ENCODE data around the gene KSR1.

The KSR1 gene

DNA sequence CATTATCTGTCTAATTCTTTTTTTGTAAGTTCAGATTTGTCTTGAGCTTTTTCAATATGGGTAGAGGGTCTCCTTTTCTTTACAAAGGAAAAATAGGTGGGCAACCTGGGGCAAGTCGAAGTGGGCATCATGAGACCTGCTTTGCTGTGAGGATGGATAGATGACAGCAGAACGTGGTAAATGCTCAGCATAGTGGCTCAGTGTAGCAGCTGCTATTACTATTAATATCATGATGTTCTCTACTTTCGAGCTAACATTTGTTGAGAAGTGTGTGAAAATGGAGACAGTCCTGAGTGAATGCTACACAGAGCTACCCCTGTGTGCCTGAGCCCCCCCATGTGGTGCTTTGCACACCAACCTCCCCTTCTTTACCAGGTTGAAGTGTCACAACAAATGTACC is 135.7 kb downstream of the KSR1 start:
- DNase-seq (ENCODE audit: low spot score) = no peak

DNA sequence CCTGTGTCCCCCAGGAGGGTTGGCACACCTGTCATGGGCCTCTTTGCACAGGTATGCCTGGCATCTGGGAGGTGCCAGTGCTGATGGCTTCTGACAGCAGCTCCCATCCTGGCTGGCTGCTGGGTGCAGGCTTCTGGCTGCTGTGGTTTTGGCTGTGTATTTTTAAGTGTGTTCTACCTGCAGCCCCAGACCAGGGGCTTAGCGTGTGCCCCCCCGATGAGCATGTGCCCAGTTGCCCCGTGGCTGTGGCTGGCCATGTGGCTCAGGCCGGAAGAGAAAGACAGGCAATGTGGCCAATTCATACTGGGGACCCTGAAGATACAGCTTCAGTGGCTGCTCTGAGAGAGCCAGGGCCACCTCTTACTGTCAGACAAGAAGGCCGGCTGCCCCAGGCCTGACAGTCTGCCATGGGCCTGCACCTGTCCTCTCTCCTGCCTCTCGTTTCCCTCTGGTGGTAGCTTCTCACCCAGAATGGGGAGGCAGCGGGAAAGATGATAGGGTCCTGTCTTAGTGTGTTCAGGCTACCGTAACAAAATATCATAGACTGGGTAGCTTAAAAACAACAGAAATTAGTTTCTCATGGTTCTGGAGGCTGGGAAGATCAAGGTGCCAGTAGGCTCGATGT is 137.1 kb downstream of the KSR1 start:
- DNase-seq (ENCODE audit: low spot score) = no peak

DNA sequence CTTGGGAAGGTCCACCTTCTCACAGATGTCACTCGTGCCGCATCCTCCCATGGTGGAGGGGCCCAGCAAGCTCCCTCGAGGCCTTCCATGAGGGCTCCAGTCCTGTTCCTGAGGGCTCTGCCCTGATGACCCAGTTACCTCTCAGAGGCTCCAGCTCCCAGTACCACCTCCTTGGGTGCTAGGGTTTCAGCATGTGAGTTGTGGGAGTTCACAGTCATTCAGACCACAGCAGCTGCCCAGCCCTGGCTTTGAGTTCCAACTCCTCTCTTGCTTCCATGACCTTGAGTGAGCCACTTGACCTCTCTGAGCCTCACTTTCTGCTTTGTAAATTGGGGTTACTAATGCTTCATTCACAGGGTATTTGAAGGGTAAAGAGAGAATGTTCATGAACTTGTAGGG is 137.6 kb downstream of the KSR1 start:
- no peak for DNase-seq (ENCODE audit: low spot score)

DNA sequence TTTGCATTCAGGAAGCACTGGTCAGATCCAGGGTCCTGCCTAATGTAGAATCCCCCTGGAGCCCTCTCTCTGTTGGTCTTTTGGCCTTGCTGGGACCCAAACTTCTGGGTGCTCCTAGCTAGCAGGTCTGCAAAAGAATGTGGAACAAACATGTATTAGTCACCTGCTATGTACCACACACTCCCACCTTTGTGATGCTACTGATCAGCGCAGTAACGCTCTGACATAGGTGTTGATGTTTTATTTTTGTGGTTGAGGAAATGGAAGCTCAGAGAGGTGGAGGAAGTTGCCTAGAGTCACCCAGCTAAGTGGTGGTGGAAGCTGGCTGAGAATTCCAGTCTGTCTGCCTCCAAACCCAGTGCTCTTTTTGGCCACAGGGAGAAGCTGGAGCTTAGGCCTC is 139.0 kb downstream of the KSR1 start:
- DNase-seq (ENCODE audit: low spot score) = no peak

DNA sequence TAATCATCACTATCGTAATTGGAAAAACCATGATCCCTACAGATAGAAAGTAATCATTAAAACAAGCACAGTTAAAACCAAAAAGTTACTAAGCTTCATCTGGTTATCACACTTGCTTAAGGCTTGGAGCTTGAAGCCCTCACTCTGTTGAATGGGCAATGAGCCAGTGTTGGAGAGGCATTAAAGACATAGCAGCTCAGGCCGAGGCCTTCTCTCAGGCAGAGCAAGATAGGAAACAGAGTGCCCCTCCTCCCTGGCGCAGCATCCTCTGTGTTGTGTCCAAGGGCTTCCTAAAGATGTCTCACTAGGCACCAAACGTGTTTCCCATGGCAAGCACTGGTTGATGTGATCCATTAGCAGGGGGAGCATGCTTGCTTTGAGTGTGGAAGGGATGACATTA is 139.8 kb downstream of the KSR1 start:
- DNase-seq (ENCODE audit: low spot score) = no peak

DNA sequence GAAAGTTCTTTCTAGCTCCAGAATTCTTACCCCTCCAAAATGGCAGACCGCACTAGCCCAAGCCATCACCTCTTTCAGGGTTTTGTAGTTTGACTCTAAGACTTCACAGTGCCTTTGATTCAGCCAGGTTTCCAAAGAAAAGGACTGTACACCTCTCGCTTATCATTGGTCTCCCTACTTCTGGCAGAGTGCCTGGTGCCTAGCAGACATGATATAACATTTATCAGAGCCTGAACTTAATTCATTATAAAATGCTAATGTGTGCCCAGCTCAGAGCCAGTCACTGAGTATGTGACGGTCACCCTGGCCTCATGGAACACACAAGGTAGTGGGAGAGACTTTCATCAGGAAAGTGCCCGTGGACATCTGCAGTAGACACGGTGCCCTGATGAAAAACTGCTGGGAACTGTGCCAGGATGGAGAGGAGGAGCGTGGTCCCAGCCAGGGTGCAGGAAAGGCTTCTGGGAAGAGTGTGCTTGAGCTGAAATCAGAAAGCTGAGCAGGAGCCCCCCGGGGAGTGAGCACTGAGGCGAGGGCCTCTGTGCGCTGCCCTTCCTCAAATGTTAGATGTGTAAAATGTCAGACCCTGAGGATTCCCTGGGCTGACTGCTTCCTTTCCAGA is 140.4 kb downstream of the KSR1 start:
- DNase-seq (ENCODE audit: low spot score) = no peak

DNA sequence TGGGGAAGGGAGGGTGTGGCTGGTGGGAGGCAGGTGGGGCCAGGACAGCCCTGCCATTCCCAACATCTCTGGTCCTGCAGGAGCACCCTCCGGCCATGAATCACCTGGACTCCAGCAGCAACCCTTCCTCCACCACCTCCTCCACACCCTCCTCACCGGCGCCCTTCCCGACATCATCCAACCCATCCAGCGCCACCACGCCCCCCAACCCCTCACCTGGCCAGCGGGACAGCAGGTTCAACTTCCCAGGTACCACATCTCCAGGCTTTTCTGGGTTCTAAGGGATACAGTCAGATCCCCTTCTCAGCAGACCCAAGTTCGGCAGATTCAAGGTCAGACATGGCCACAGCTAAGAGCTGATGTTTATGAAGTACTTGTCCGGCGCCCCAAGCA is 140.9 kb downstream of the KSR1 start:
- no peak for DNase-seq (ENCODE audit: low spot score)

DNA sequence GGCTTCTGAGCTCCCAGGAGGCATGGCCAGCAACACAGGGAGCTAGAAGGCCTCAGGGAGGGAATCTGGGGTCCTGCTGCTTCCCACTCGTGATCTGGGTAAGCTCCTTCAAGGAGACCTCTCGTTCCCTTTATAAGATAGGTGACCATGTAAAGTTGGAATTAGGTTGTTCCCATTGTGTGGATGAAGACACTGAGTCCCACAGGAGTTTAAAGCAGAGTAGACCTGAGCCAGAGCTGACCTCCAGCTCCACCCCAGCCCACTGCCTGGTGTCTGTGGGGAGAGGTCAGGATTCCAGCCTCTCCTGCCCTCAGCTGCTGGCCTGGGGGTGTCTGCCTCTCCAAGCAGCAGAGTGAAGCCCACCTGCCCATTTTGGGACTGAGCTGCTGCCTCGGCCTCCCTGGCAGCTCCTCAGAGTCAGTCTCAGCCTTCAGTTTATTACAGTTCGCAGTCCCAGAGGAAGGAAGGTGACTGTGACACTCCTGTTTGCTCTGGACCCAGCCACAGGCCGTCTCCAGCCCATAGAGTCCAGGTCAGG is 141.6 kb downstream of the KSR1 start:
- no peak for DNase-seq (ENCODE audit: low spot score)

DNA sequence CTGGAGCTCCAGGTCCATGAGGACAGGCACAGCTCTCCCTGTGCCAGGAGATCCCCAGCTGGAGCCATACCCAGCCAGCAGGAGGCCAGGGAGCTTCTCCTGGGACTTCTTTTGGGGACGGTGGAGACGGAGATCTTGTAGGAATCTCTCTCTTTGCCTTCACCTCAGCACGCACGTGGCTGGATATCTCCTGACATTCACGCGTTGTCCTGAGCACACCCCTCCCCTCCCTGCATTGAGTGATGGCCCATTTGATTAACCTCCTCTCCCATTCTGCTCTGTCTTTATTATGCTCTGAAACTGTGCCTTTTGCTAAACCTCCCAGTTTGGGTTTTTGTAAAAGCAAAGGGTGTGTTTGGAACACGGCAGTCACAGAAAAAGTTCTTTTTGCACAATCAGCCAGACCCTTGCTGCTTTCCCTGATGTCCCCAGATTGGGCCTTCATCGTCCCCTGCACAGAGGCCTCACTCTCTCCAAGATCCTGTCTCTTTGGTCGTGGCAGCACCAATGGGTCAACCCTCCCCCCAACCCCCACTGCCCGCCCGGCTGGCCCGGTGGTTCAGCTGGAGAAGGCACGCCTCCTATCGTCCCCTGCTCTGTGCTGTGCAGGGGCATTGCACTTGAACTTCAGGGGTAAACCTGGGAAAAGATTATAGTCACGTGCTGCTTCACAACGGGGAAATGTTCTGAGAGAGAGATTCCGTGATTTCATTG is 142.2 kb downstream of the KSR1 start:
- DNase-seq (ENCODE audit: low spot score) = no peak

DNA sequence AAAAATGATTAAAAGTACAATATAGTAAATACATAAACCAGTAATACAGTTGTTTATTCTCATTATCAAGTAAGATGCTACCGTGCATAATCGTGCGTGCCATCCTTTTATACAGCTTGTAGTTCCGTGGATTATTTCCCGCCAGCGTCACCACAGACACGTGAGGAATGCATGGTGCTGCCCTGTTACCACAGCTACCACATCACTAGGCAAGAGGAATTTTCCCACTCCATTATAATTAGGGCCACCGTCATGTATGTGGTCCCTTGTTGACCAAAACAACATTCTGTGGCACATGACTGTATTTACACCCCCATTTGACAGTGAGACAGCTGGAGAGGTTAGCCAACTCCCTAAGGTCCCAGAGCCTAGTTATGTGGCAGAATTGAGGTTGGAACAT is 144.2 kb downstream of the KSR1 start:
- no peak for DNase-seq (ENCODE audit: low spot score)

DNA sequence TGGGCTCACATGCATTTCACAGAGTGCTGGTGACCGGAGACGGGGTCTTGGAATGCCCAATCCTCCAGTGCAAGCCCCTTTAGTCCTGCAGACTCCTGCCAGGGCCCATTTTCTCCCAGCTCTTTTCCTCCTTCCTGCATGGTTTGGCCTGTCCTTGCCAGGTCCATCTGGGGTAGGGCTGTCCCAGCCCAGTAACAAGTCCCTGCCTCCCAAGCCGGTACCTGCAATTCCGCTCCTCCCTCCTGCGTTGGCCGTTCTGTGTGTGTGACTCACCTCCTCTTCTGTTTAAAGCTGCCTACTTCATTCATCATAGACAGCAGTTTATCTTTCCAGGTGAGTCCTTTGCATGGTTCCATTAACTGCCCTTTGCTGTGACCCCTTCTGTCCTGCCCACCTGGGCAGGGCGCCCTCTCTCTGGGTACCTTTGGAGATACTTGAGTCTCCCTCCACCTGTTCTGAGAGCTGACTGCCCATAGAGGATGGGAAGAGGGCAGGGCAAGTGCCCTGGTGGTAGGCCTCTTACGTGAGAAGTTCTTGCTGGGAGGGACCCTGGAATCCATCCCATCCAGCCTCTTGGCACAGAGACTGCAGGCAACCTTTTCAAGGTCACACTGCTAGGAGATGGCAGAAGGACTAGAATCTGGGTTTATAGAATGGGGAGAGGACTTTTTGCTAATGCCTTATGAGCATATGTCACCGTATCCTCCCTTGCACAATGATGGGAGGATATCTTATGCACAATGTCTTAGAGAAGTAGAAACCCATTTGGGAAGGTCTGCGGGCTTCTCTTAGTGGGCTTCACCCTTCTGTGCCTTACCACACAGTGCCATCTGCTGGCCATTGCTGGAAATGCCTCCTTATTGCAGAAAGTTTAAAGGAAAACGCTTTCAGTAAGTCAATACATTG is 145.1 kb downstream of the KSR1 start:
- DNase-seq (ENCODE audit: low spot score) = peak; percentile 77

DNA sequence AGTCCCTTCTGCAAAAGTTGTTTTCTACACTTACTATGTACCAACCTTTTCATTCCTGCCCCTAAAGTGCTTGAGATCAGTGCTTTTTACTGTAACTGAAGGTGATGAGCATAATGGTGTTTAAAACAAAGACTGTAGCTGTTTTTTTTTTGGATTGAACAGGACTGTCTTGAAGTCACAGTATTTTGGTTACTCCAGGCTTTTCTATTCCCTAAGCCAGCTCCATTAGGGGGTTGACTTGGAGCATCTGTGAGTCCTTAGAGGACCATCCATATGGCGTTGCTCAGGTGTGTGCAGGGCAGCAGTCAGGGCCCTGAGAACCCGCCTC is 145.7 kb downstream of the KSR1 start:
- no peak for DNase-seq (ENCODE audit: low spot score)

DNA sequence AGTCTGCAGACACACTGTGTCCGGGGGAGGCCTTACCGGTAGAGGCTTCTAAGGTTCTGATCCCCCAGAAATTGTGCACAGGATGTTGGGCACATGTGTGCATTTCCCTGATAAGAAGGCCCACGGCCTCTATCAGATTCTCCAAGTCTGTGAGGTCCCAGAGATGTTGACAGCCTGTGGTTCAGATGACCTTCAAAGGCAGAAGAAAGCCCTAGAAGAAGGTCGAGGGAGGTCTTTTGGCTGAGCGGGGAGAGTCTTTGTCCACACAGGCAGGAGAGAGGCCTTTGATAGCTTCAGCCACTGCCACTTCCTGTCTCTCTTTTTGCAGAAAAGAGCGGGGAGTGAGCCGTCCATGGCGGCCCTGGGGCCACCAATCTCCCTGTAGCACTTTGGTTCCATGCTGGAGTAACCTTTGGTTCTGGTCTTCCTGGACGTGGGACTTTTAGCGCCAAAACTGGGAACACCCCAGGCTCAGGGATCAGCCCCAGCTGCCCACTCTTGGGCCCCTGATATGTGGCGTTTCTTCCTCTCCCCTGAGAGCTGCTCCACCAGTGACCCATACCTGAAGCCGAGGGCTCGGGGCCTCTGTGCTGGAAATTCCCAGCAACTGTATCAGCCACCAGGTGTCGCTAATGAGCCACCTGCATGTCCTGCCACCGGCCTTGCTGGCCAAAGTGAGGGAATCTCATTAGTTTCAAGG is 146.6 kb downstream of the KSR1 start:
- peak; percentile 85 for DNase-seq (ENCODE audit: low spot score)

DNA sequence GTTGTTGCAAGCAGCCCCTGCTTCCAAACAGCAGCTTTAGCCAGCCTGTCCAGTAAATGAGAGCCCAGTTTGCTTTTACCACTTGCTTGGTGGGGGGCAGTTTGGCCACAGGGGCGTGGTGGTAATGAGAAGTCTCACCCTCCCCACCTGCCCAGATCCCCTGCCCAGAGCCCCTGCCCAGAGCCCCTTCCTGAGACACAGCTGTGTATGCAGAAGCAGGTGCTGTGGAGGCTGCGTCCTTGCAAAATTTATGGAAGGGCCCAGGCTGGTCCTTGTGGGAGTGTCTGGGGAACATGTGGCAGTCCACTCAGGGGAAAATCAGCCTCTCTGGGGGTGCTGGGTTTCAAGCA is 147.1 kb downstream of the KSR1 start:
- no peak for DNase-seq (ENCODE audit: low spot score)

DNA sequence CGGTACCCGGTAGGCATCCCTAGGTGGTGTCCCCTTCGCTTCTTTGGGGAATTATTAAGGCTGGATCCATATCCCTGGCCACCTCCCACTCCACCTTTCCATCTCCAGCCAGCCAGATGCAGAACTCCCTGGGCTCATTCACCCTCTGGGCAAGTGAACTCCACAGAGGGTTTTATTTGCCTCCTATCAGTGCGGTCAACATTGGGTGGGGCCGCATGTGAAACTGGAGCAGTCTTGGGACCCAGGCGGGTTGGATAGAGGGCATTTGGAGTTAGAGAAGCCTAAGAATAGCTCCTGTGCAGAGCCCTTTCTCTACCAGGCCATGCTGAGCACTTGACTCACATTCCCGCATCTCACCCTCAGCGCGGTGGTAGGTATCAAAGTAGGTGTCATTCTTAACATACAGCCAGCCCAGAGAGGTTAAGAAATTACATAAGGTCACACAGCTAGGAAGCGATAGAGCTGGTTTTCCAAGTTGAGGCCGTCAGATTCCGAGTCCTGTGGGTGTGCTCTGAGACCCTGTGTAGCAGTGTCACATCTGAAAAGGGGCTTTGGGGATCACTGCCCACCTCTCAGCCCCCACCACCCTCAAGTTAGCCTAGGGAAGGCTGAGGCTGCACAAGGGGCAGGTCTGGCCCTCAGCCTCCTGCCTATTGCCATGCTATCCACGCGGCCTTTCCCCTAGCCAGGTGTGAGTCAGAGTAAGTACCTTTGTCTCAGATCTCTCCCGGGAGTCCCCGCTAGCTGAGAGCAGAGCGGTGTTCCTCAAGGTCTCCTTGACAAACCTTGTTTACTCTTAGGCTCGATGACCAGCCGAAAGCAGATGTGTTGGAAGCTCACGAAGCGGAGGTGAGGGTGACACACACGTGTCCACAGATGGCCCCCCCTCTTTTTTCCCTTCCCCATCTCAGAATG is 147.9 kb downstream of the KSR1 start:
- DNase-seq (ENCODE audit: low spot score) = no peak

DNA sequence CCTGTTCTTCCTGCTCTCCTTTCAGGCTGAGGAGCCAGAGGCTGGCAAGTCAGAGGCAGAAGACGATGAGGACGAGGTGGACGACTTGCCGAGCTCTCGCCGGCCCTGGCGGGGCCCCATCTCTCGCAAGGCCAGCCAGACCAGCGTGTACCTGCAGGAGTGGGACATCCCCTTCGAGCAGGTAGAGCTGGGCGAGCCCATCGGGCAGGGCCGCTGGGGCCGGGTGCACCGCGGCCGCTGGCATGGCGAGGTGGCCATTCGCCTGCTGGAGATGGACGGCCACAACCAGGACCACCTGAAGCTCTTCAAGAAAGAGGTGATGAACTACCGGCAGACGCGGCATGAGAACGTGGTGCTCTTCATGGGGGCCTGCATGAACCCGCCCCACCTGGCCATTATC is 149.2 kb downstream of the KSR1 start:
- no peak for DNase-seq (ENCODE audit: low spot score)

DNA sequence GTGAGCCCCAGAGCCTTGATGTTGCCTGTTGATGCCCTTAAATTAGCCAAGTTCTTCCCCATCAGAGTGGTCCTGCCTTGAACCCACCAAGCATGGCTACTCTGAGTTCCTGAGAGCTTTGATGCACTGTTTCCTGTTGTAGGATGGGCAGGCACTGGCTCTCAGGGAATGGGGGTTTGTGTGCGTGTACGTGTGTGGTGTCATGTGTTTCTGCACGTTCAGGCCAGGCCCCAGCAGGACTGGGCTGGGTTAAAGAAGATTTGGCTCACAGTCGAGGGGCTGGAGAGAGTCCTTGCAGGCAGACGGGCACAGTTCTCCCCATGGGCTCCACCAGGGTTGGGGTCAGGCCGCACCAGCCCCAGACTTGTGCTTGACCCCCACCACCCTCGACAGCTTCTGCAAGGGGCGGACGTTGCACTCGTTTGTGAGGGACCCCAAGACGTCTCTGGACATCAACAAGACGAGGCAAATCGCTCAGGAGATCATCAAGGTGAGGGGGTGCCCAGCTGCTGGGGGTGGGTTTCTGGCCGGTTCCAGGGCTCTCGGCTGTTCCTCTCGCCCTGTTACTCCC is 151.4 kb downstream of the KSR1 start:
- no peak for DNase-seq (ENCODE audit: low spot score)

DNA sequence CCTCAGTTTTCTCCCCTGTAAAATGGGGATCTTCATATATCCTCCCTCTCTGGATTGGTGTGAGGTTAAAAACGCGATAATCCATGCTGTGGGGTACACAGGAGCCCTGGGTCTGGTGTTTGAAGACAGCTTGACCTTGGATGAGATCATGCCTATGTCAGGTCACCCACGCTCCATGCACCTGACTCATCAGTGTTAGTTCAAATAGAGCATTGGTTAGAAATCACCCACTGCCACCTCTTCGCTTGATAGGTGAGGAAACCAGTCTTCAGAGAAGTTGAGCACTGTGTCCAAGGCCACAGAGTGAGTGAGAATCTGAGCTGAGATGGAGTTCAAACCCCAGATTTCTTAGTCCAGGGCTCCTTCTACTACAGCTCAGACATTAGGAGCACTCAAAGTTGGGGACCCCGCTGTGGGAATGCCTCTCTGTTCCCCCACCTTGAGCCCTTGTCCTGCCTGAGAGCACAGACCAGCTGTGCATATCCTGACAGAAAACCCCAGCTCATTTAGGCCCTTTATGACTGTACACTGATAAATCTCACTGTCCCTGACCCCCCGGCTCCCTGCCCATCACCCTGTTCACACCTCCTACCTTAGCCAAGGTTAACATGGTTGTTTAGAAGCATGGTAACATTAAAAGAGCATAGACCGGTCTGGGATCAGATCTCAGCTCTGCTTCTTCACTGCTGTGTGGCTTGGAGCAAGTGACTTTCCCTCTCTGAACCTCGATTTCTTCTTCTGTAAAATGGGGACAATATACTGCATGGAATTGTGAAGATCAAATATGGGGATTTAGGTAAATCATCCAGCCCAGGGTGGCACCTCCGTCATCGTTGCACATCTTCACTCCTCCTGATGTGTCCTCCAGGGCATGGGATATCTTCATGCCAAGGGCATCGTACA is 152.3 kb downstream of the KSR1 start:
- no peak for DNase-seq (ENCODE audit: low spot score)

DNA sequence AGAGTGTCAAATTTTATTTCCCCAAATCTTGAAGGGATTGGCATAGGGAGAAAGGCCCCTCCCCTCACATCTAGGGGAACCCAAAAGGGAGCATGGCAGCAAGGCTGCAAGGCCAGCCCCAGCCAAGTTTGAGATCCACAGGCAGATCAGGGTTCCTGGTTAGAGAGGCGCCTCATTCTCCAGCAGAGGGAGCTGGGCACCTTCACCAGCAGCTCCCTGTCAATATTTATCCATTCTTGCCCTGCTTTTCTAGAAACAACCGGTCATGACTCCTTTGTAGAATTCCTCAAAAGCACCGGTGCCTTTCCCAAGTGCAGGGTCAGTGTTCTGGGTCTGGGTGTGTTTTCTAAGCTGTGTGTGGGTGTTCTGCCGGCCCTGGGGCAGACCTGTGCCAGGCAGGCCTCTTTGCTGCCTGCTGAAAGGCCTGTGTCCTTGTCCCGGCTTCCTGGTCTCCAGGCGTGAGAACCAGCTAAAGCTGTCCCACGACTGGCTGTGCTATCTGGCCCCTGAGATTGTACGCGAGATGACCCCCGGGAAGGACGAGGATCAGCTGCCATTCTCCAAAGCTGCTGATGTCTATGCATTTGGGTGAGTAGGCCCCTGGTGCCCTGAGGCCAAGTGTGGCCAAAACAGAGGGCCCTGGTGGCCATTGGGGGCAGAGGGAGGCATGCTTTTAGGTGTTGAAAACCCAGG is 153.5 kb downstream of the KSR1 start:
- peak; percentile 59 for DNase-seq (ENCODE audit: low spot score)

All from AG08395 (cell line).